Activated naive CD8-positive, alpha-beta T cell treated with anti-CD3 and anti-CD28 coated beads for 36 hours (primary cell): Measurements from ENCODE around the gene NDUFAF5. TPM values are rescaled to one million over a fixed set of nuclear protein-coding genes. Genes with fewer than 3 reads are reported as not detected.

Experiments used
- DNase-seq: peaks from one replicate; pipeline ENCODE4 v3.0.0; 2021
- H3K27ac Mint-ChIP-seq: one replicate; pipeline ENCODE4 v1.8.0; 2022; ENCODE audit warnings: mild to moderate bottlenecking, moderate library complexity, mixed read lengths
- H3K27me3 Mint-ChIP-seq: one replicate; pipeline ENCODE4 v1.8.0; 2022; ENCODE audit warnings: mild to moderate bottlenecking, mixed read lengths
- H3K36me3 Mint-ChIP-seq: one replicate; pipeline ENCODE4 v1.8.0; 2021; ENCODE audit warnings: mild to moderate bottlenecking, mixed read lengths
- H3K4me1 Mint-ChIP-seq: one replicate; pipeline ENCODE4 v1.8.0; 2021; ENCODE audit warnings: mixed read lengths
- H3K4me3 Mint-ChIP-seq: one replicate; pipeline ENCODE4 v1.8.0; 2022; ENCODE audit warnings: mild to moderate bottlenecking, moderate library complexity, mixed read lengths
- H3K9me3 Mint-ChIP-seq: one replicate; pipeline ENCODE4 v1.8.0; 2022; ENCODE audit warnings: mixed read lengths
- total RNA-seq, 2 experiments: library from RNA; stranded (reverse); gene quantifications; one replicate each; pipeline ENCODE4 v1.2.3, GENCODE V29; 2021

NDUFAF5 gene
- total RNA-seq, 2 experiments from 2014 or later: 31.5 to 31.9 TPM

DNA sequence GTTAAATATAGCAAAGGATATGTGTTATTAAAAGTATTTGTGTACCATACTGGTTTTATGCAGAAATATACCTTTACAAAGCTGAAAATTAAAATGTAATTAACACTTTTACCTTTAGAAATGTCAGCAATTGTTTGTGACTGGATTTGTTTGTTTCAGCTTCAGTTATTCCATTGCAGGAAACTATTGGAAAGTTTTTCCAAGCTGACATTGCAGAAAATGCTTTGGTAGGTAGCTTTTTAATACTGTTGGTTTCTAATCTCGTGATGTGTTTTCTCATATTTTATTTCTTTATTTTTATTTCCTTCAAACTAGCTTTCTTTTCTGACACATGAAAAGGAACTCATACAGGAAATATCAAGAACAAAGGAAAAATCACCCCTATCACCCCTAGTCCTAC, 8.2 kb downstream of the NDUFAF5 start:
- H3K4me1 Mint-ChIP-seq: no peaks in the 10 kb centered on the region
- H3K36me3 Mint-ChIP-seq: peaks cover 17% of the 10 kb centered on the region
- H3K9me3 Mint-ChIP-seq: no peaks in the 10 kb centered on the region
- DNase-seq: no peak
- no peak overlapping the region for H3K27ac Mint-ChIP-seq
- no peak overlapping the region for H3K4me3 Mint-ChIP-seq
- H3K27me3 Mint-ChIP-seq: no peaks in the 10 kb centered on the region

DNA sequence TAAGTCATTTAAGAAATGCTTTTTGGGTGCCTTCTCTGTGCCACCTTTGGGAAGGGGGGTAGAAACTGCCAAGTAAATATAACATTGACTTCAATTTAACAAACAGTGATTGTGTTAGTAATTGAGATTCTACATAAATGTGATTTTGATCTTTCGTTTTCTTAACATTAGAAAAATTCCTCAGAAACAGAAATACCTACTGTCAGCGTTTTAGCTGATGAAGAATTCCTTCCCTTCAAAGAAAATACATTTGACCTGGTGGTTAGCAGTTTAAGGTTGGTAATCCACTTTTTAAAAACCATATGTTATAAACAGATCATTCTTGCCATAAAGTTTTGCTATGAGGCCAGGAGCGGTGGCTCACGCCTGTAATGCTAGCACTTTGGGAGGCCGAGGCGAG, 9.8 kb downstream of the NDUFAF5 start:
- no peak for DNase-seq
- Mint-ChIP-seq H3K27me3 (no peaks in the 10 kb centered on the region), H3K4me1 (no peaks in the 10 kb centered on the region), H3K27ac (no peak overlapping the region), H3K9me3 (no peaks in the 10 kb centered on the region), H3K36me3 (peaks cover 17% of the 10 kb centered on the region), H3K4me3 (no peak overlapping the region)

DNA sequence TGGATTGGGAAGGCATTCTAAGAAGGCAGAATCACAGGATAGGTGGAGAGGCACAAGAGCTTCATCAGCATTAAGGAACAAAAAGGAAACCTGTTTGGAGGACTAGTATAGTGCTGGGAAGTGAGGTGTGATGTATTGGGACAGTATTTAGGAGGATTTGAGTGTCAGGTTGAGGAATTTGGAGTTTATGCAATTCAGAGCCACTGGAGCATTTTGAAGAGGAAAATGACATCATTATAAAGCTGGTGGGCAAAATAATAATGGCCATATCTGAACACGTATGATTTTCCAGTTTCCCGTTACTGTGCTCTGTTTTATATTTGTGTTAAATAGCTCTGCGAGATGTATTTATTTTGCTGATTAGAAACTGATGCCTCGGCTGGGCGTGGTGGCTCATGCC, 14.2 kb downstream of the NDUFAF5 start:
- no peaks in the 10 kb centered on the region for H3K9me3 Mint-ChIP-seq
- no peak overlapping the region for H3K4me3 Mint-ChIP-seq
- no peak for DNase-seq
- H3K36me3 Mint-ChIP-seq: peaks cover 9% of the 10 kb centered on the region
- H3K27me3 Mint-ChIP-seq: no peaks in the 10 kb centered on the region
- H3K27ac Mint-ChIP-seq: no peak overlapping the region
- no peaks in the 10 kb centered on the region for H3K4me1 Mint-ChIP-seq

DNA sequence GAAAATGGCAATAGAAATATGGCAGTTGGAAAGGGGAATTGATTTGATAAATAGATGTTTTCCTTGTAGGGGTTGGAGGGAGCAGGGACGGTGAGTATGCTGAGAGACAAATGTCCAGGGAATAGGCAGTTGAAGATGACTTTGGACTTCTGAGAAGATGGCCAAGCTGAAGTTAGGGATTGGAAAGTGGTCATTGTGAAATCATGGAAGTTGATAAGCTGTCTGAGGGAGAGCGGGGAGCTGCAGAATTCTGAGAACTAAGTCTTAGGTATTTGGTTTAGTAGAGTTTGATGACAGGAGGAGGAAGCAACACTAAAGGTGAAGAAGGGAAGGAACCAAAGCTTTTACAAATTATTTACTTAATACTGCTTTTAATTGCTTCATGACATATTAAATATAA, 15.1 kb downstream of the NDUFAF5 start:
- no peak for DNase-seq
- Mint-ChIP-seq H3K4me3 (no peak overlapping the region), H3K27me3 (no peaks in the 10 kb centered on the region), H3K36me3 (peaks cover 9% of the 10 kb centered on the region), H3K27ac (no peak overlapping the region), H3K9me3 (no peaks in the 10 kb centered on the region), H3K4me1 (no peaks in the 10 kb centered on the region)

DNA sequence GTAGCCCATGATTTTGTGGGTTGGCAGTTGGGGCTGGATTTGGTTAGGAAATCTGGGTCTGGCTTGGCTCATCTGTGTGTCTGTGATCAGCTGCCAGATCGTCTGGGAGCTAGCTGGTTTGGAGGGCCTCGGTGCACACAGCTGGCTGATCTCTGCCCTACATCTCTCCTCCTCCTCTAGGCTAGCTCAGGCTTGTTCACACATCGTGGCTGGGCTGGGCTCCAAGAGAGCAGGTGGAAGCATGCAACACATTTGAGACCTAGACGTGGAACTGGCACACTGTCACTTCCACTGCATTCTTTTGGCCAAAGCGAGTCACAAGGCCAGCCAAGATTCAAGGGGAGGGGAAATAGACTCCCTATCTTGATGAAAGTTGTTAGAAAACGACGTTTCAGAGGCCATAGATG, 15.9 kb downstream of the NDUFAF5 start:
- no peak for DNase-seq
- Mint-ChIP-seq H3K27ac (no peak overlapping the region), H3K4me1 (no peaks in the 10 kb centered on the region), H3K36me3 (peaks cover 9% of the 10 kb centered on the region), H3K4me3 (no peak overlapping the region), H3K27me3 (no peaks in the 10 kb centered on the region), H3K9me3 (no peaks in the 10 kb centered on the region)

DNA sequence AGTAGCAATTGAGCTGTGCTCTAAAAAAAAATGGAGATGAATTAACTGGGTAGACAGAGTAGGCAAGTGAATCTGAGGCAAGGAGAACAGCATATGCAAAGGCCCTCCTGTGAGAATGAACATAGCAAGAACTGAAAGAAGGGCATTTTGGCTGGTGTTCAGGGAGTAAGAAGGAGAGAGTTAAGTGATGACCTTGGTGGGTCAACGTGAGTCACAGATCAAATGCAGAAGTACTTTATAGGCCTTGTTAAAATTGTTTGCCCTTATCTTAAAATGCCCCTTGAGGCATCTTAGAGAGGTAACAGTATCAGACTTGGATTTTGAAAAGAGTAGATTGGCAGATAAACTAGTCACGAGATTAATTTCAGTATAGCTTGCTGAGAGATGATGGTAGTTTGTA, 24.5 kb downstream of the NDUFAF5 start:
- Mint-ChIP-seq H3K27ac (no peak overlapping the region), H3K4me3 (no peak overlapping the region), H3K9me3 (no peaks in the 10 kb centered on the region), H3K27me3 (no peaks in the 10 kb centered on the region), H3K36me3 (peaks cover 4% of the 10 kb centered on the region), H3K4me1 (peaks cover 6% of the 10 kb centered on the region)
- DNase-seq: no peak

DNA sequence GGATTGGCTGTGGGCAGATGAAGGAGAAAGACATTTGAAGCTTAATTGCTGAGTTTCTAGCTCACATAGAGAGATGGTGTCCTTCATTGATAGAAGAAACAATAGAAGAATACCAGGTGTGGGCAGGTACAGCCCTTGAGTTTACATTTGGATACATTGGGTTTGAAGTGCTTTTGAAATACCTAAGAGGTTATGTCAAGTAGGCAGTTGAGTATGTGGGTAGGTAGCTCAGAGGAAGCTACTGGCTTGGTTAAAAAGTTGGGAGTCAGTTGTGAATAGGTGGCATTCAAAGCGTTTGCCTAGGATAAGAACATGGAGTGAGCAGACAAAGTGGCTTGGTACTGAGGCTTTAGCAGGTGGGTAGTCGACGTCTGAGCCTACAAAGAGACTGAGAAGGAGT, 25.0 kb downstream of the NDUFAF5 start:
- no peak overlapping the region for H3K27ac Mint-ChIP-seq
- no peaks in the 10 kb centered on the region for H3K27me3 Mint-ChIP-seq
- no peak for DNase-seq
- no peaks in the 10 kb centered on the region for H3K9me3 Mint-ChIP-seq
- peaks cover 6% of the 10 kb centered on the region for H3K4me1 Mint-ChIP-seq
- peaks cover 4% of the 10 kb centered on the region for H3K36me3 Mint-ChIP-seq
- H3K4me3 Mint-ChIP-seq: no peak overlapping the region

DNA sequence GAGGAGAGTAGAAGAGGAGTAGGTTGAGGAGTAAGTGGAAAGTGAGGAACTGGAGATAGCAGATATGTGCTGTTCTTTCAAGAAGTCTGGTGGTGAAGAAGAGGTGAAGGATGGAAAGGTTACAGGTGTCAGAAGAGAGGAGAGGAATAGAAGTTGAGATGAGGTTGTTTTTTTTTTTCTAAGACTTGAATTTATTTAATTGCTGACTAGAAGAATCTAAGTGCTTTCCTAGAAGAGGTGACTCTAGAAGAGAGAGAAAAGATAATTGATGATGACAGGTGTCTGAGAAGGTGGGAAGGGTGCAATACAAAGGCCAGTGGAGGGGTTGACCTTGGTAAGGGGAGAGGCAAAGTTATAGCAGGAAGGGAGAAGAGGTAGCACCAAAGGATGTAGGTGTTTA, 25.6 kb downstream of the NDUFAF5 start:
- Mint-ChIP-seq H3K4me3 (no peak overlapping the region), H3K36me3 (peaks cover 4% of the 10 kb centered on the region), H3K27ac (no peak overlapping the region), H3K4me1 (peaks cover 6% of the 10 kb centered on the region), H3K9me3 (no peaks in the 10 kb centered on the region), H3K27me3 (no peaks in the 10 kb centered on the region)
- DNase-seq: no peak

DNA sequence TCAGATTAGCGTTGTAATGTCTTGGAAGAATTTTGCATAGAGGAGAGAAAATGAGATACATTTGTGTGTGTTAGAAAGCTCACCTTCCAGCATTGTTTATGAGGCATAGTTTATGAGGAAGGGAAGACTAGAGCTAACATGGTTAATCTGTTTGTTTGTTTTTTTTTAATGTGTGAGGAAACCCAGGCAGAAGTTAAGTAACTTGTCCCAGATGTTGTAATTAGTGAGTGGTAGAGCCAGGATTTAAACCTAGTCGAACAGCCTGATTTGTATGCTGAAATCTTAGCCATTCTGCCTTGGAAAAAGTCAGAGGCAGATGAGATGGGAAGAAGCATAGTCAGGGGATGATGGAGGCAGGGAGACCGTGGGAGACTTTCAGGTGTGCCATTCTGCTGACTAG, 29.1 kb downstream of the NDUFAF5 start:
- Mint-ChIP-seq H3K9me3 (no peaks in the 10 kb centered on the region), H3K4me3 (no peak overlapping the region)

DNA sequence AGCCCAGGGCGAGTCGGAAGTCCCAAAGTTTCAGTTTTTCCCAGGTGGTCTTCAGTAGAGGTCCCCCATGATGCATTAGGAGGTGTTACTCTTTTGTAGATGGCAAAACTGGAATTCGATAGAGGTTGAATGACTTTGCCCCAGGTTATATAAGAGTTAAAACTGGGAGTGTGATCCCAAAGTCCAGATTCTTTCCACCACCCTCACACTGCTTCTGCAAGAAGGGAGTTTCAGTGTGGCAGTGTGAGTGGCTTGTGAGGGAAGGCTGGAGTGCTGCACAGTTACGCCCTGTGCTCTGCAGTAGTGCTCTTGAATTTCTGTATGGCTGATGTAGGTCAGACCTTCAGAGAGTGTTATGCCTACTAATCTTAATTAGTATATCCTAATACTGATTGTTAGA, 29.8 kb downstream of the NDUFAF5 start:
- no peaks in the 10 kb centered on the region for H3K9me3 Mint-ChIP-seq
- peaks cover 31% of the 10 kb centered on the region for H3K4me1 Mint-ChIP-seq
- peak overlapping the region; percentile 34 for H3K27ac Mint-ChIP-seq
- H3K36me3 Mint-ChIP-seq: peaks cover 13% of the 10 kb centered on the region
- no peak for DNase-seq
- no peak overlapping the region for H3K4me3 Mint-ChIP-seq
- H3K27me3 Mint-ChIP-seq: no peaks in the 10 kb centered on the region

More for the DNA sequence above, 29.1 kb downstream of the NDUFAF5 start:
- DNase-seq: no peak
- Mint-ChIP-seq H3K36me3 (peaks cover 13% of the 10 kb centered on the region), H3K4me1 (peaks cover 31% of the 10 kb centered on the region), H3K27ac (no peak overlapping the region), H3K27me3 (no peaks in the 10 kb centered on the region)

DNA sequence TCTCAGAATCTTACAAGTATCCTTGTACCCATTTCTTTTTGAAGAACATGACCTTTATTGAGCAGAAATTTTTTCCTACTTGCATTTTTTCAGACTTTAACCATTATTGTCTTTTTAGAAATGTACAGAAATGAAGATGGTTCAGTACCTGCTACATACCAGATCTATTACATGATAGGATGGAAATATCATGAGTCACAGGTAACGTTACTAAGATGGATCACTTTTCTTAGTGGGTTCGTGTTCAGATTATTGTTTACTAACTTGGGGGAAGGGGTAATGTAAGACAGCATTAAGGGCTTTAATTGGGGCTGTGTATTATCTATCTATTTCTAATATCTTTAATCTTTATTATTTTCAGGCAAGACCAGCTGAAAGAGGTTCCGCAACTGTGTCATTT, 31.9 kb downstream of the NDUFAF5 start:
- peak overlapping the region; percentile 93 for H3K27ac Mint-ChIP-seq
- H3K27me3 Mint-ChIP-seq: no peaks in the 10 kb centered on the region
- H3K4me3 Mint-ChIP-seq: no peak overlapping the region
- H3K4me1 Mint-ChIP-seq: peaks cover 31% of the 10 kb centered on the region
- no peaks in the 10 kb centered on the region for H3K9me3 Mint-ChIP-seq
- H3K36me3 Mint-ChIP-seq: peaks cover 13% of the 10 kb centered on the region
- no peak for DNase-seq

DNA sequence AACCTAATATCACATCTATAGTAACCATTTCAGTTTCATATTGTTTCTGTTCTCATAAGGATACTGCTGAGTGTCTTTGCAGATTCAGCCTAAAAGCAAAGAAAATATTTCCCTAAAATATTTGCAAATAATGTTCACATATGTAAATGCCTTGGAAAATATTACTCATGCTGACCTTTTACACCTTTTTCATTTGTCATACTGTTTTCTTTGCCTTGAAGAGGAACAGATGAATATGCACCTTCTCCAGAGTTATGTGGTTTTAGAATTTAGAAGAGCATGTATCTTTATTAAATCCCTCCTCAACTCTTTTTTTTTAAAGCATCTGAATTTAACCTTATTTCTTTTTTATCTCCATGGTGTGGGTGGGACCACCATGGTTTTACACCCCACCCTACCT, 32.5 kb downstream of the NDUFAF5 start:
- peaks cover 27% of the 10 kb centered on the region for H3K4me1 Mint-ChIP-seq
- H3K9me3 Mint-ChIP-seq: no peaks in the 10 kb centered on the region
- peaks cover 13% of the 10 kb centered on the region for H3K36me3 Mint-ChIP-seq
- no peaks in the 10 kb centered on the region for H3K27me3 Mint-ChIP-seq
- H3K27ac Mint-ChIP-seq: peak overlapping the region; percentile 93
- DNase-seq: no peak
- H3K4me3 Mint-ChIP-seq: peak overlapping the region; percentile 22

DNA sequence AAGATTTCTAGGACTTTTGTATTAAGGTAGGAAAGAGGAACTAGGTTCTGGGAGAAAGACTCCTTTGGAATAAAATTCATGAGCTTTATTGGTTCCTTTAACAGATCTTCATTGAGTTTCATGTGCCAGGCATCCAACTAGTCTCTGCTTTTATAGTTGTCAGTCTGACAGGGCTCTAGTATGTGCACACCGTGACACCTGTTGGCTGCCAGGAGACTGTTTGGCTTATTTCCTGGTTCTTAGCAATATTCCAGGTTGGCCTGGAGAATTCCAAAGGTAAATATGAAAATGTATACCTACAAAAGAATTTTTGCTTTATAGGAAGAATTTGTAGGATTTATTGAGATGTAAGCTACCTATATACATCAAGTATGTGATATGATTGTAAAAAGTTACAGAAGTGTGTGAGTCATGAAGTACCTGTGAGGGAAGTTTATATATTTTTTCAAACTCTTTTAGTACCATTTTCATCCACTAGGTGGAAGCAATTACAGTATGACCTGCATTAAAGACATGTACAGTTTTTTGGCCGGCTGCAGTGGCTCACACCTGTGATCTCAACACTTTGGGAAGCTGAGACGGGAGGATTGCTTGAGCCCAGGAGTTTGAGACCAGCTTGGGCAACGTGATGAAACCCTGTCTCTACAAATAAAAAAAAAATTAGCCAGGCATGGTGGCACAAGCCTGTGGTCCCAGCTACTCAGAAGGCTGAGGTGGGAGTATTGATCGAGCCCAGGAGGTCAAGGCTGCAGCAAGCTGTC, 35.2 kb downstream of the NDUFAF5 start:
- Mint-ChIP-seq H3K27ac (no peak overlapping the region), H3K4me1 (peaks cover 25% of the 10 kb centered on the region)

DNA sequence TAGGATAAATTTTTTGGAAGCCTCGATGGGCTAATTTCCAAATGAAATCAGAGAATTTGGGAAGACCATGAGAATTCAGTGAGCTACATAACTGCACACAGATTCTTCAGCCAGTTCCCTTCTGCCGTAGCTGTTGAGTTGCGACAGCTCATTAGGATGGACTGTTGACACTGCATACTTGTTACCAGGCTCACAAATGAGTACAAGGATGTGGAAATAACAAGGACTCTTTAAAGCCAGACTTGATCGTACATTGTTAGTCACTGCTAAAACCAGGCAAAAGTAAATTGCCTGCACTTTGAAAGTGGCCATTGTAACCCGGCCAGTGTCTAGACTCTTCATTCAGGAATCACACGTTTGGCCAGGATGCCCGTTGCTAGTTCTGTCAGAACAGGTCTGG, 37.0 kb downstream of the NDUFAF5 start:
- DNase-seq: no peak
- peaks cover 7% of the 10 kb centered on the region for H3K36me3 Mint-ChIP-seq
- no peak overlapping the region for H3K4me3 Mint-ChIP-seq
- H3K27ac Mint-ChIP-seq: no peak overlapping the region
- H3K4me1 Mint-ChIP-seq: peaks cover 15% of the 10 kb centered on the region
- H3K27me3 Mint-ChIP-seq: no peaks in the 10 kb centered on the region
- no peaks in the 10 kb centered on the region for H3K9me3 Mint-ChIP-seq

More for the DNA sequence above, 35.2 kb downstream of the NDUFAF5 start:
- Mint-ChIP-seq H3K9me3 (no peaks in the 10 kb centered on the region), H3K27me3 (no peaks in the 10 kb centered on the region), H3K36me3 (peaks cover 13% of the 10 kb centered on the region), H3K4me3 (no peak overlapping the region)
- peak; percentile 2 for DNase-seq

DNA sequence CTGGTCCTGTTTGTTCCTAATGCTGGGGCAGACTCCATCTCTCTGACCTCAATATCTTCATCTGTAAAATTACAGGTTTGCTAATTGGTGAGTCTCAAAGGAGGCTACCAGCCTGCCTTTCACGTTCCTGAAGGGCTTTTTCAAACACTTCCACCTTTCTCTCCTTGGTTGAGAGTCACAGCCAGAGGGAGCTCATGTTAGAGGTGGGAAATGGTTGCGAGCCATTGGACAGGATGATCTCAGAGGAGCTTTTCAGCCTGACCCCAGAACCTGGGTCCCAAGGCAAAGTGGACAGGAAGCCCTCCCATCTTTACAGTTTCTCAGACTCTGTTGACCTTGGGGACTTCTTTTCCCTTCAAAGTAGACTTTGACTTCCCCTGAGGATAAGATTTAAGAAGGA, 37.6 kb downstream of the NDUFAF5 start:
- Mint-ChIP-seq H3K27me3 (no peaks in the 10 kb centered on the region), H3K4me1 (peaks cover 9% of the 10 kb centered on the region), H3K4me3 (no peak overlapping the region), H3K27ac (no peak overlapping the region), H3K36me3 (peaks cover 5% of the 10 kb centered on the region), H3K9me3 (no peaks in the 10 kb centered on the region)
- no peak for DNase-seq

DNA sequence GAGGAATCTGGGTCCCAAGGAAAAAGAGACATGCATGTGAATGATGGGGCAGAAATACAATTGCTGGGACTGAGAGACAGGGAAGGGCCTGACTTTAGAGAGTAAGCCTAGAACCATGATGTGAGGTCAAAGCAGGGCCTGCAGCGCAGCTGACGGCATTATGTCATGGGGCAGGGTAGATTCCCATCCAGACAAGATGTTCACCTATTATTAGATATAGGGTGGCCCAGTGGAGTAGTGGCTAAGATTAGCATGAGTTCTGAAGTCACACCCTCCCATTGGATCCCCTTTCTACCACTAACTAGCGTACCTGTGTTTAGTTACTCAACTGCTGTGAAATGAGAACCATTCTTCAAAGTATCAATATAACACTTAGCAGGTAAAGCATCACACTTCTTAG, 39.6 kb downstream of the NDUFAF5 start:
- Mint-ChIP-seq H3K27ac (no peak overlapping the region), H3K36me3 (no peaks in the 10 kb centered on the region), H3K4me3 (no peak overlapping the region), H3K4me1 (no peaks in the 10 kb centered on the region), H3K27me3 (no peaks in the 10 kb centered on the region), H3K9me3 (no peaks in the 10 kb centered on the region)
- no peak for DNase-seq
